ENCODE results near the gene CNOT1. TPM values are rescaled to one million over a fixed set of nuclear protein-coding genes. Genes with fewer than 3 reads are reported as not detected.

The CNOT1 gene
- total and polyA plus RNA-seq, 10 of the 15 experiments (the other 5 are each of a cell fraction or from before 2014, with no cell fraction given) = 101 to 246 (median 175) TPM

- TF ChIP-seq CUX1 (IDR thresholded peaks at IDR 0.05; ENCODE audit: insufficient replicate concordance, low read depth, low read length) = no peak
- peak; percentile 79 for TF ChIP-seq PKNOX1 (IDR thresholded peaks at IDR 0.05)
- peak; percentile 51 for TF ChIP-seq CREM (IDR thresholded peaks at IDR 0.05; ENCODE audit: low read depth)
- no peak for TF ChIP-seq IKZF2 (IDR thresholded peaks at IDR 0.05)
- no peak for TF ChIP-seq TCF3 (IDR thresholded peaks at IDR 0.05; ENCODE audit: borderline replicate concordance, insufficient read depth, low read depth, low read length)
- peak; percentile 38; the same call in 1 of the 2 replicates for TF ChIP-seq ATF3 (IDR thresholded peaks at IDR 0.05; ENCODE audit: borderline replicate concordance, extremely low read depth, low read depth, low read length)
- no peak for TF ChIP-seq DPF2 (IDR thresholded peaks at IDR 0.05)
- TF ChIP-seq STAT3 (IDR thresholded peaks at IDR 0.05; ENCODE audit: low read depth, low read length) = no peak
- TF ChIP-seq POLR2AphosphoS2 (IDR thresholded peaks at IDR 0.05; ENCODE audit: low read depth, low read length) = peak; percentile 92
- no peak for TF ChIP-seq IRF4 (IDR thresholded peaks at IDR 0.05; ENCODE audit: low read depth, low read length)
- TF ChIP-seq JUND (IDR thresholded peaks at IDR 0.05; ENCODE audit: low read depth, low read length) = no peak
- peak; percentile 10 for TF ChIP-seq SIX5 (IDR thresholded peaks at IDR 0.05; ENCODE audit: low read depth, low read length, severe bottlenecking)
- 0 out of 2 replicates have a peak, but pooled peaks have one; percentile 25 for TF ChIP-seq E2F4 (IDR thresholded peaks at IDR 0.05; ENCODE audit: low read depth, low read length)
- TF ChIP-seq BCL3 (IDR thresholded peaks at IDR 0.05; ENCODE audit: borderline replicate concordance, insufficient read depth, low read depth, low read length, poor library complexity, severe bottlenecking) = no peak
- peak; percentile 67; the same call in 1 of the 2 replicates for TF ChIP-seq CREB1 (IDR thresholded peaks at IDR 0.05; ENCODE audit: low read depth)
- no peak for TF ChIP-seq RBBP5 (conservative IDR thresholded peaks at IDR 0.05)
- TF ChIP-seq GABPA (IDR thresholded peaks at IDR 0.05; ENCODE audit: low read depth) = peak; percentile 83
- 0 out of 2 replicates have a peak, but pooled peaks have one; percentile 68 for TF ChIP-seq RB1 (IDR thresholded peaks at IDR 0.05; ENCODE audit: borderline replicate concordance)
- TF ChIP-seq MEF2B (IDR thresholded peaks at IDR 0.05; ENCODE audit: partially characterized antibody, poor library complexity, severe bottlenecking) = no peak
These were observed 114.3 kb downstream of the CNOT1 start, which contains the start of gene SETD6 (continued) for GRCh38 chr16:58515125-58515870.
